Measurements from ENCODE around the gene TXNRD1.

DNA sequence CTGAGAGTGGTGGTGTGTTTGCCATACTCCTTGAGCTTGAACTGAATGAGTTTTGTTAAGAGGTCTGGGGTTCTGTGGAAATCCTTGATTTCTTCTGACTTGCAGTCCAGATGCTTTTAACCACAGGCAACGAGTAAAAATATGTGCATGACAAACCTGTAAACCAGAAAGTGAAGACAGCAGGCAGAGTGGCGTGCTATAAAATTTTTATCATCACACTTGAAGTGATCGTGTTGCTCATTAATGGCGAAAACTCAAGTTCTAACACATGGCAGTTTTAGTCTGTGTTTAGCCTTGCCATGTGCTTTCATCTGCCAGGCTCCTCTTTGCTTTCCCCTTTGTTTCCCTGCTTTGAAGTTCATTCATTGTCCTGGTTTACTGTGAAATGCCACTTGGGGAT is 28.0 kb downstream of the TXNRD1 start:
- TF ChIP-seq, protein P1, sequence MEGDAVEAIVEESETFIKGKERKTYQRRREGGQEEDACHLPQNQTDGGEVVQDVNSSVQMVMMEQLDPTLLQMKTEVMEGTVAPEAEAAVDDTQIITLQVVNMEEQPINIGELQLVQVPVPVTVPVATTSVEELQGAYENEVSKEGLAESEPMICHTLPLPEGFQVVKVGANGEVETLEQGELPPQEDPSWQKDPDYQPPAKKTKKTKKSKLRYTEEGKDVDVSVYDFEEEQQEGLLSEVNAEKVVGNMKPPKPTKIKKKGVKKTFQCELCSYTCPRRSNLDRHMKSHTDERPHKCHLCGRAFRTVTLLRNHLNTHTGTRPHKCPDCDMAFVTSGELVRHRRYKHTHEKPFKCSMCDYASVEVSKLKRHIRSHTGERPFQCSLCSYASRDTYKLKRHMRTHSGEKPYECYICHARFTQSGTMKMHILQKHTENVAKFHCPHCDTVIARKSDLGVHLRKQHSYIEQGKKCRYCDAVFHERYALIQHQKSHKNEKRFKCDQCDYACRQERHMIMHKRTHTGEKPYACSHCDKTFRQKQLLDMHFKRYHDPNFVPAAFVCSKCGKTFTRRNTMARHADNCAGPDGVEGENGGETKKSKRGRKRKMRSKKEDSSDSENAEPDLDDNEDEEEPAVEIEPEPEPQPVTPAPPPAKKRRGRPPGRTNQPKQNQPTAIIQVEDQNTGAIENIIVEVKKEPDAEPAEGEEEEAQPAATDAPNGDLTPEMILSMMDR (IDR thresholded peaks at IDR 0.05): no peak
- TF ChIP-seq POLR2A (IDR thresholded peaks at IDR 0.05): no peak
- TF ChIP-seq EP300 (IDR thresholded peaks at IDR 0.05): no peak
